Measurements from ENCODE around the gene PGF.

DNA sequence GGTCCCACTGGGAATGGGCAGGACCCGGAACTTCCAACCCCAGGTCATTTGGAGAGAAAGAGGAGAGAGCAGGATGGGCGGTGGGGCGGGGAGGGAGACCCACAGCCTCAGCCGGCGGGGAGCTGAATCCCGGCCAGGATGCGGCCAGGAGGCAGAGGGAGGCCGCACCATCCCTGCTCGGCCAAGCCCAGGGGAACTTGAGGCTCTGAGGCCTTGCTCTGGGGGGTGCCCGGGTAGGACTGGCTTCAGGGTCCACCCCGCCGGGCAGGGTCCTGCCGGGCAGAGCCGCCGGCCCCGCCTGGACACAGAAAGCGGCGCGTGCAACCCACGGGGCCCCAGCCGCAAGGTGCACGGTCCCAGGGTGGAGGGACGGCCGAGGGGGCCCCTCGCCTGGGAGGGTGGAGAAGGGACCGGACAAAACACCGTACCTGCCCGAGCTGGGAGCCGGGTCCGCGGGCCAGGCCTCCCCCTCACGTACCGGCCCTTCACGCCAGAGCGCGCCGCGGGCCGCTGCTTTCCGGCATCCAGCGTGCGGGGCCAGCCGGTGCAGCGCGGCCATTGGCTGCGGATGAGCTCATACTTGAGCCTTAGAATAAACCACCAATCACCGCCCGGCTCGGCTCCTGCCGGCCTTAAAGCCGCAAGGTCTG is 32.5 kb downstream of the PGF start, which contains the start of gene RPS6KL1:
- TF ChIP-seq CTCF (IDR thresholded peaks at IDR 0.05) = no peak
- TF ChIP-seq POLR2AphosphoS5 (IDR thresholded peaks at IDR 0.05) = peak in 1 of 3 donors; percentile 21
